Limb (tissue), 2 donors: ENCODE measurements around the gene ADD3.

ENCODE experiments used
- DNase-seq, 2 donors: peaks; one replicate each; pipeline ENCODE4 v3.0.0-alpha.2; 2016; ENCODE audit errors: extremely low spot score in 2 of 2

Gene ADD3

GRCh38 chr10:110172155-110172554 is 164.4 kb downstream of the ADD3 start:
- no peak for DNase-seq

- DNase-seq: no peak
Measured at GRCh38 chr10:110174201-110174600, 166.4 kb downstream of the ADD3 start.

DNA sequence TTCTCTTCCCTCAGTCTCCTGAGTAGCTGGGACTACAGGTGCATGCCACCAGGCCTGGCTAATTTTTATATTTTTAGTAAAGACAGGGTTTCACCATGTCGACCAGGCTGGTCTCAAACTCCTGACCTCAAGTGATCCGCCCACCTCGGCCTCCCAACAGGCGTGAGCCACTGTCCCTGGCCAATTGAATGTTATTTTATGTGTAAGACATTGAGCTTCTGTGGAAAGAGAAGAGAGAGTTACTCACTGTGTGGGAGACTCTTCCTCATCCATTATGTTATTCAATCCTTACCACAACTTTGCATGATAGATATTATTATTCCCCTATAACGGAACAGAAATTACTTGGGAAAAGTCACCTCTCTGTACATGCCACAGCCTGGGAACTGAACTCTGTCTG is 167.0 kb downstream of the ADD3 start:
- DNase-seq: no peak

GRCh38 chr10:110175406-110175805 is 167.6 kb downstream of the ADD3 start:
- DNase-seq: no peak

GRCh38 chr10:110176141-110177030 is 168.6 kb downstream of the ADD3 start:
- no peak for DNase-seq

DNA sequence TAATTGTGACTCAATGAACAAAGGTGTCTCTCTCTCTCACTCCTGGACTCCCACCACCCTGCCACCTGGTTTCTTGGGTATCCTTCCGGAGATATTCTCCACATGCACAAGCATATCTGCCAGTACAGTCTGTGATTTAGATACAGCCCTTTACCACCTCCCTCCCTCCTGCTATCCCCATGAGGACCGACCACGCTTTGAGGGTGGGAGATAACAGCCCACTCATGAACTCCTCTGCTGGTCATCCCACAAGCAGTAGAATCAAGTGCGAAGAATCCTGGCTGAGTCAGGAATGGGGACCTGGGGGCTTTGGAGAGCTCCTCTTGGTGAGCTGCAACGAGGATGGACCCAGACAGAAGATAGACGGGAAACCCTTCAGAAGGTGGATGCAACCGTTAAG is 171.4 kb downstream of the ADD3 start:
- no peak for DNase-seq

DNA sequence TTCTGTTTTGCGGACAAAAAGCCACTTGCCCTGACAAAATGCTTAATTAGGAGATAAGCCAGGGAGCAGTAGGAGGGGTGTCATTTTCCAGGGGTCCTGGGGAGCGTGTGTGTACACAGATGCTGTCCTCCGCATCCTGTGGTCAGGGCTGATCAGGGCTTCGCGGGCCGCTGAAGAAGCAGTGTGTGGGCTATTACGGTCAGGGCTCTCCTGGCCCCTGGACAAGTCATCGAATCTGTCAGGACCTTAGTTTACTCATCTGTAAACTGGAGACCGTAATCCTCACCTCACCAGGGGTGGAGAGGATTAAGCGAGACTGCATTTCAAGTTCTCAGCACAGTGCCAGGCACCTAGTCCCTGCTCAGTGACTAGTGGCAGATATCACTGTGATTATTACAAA is 173.7 kb downstream of the ADD3 start:
- no peak for DNase-seq

- DNase-seq: no peak
Measured at GRCh38 chr10:110181911-110182310, 174.1 kb downstream of the ADD3 start.

GRCh38 chr10:110184398-110184797 is 176.6 kb downstream of the ADD3 start:
- DNase-seq: no peak
